Measurements from ENCODE around the gene CARD16.

The CARD16 gene

GRCh38 chr11:105027678-105028077 is 17.5 kb downstream of the CARD16 start:
- ChIA-PET POLR2A (no interaction called here), CTCF (no interaction called here)
- no peak for DNase-seq (ENCODE audit: low read depth, low spot score)
- TF ChIP-seq CTCF (IDR thresholded peaks at IDR 0.05; ENCODE audit: insufficient read depth, low read length, missing control alignments), result no peak
- no peak overlapping the region for H3K4me3 ChIP-seq (ENCODE audit: low read depth, low read length)

GRCh38 chr11:105024394-105024793 is 20.7 kb downstream of the CARD16 start:
- no peak overlapping the region for H3K4me3 ChIP-seq (ENCODE audit: low read depth, low read length)
- no peak for DNase-seq (ENCODE audit: low read depth, low spot score)
- ChIA-PET POLR2A (no interaction called here), CTCF (no interaction called here)
- no peak for TF ChIP-seq CTCF (IDR thresholded peaks at IDR 0.05; ENCODE audit: insufficient read depth, low read length, missing control alignments)

- DNase-seq (ENCODE audit: low read depth, low spot score), result no peak
- H3K4me3 ChIP-seq (ENCODE audit: low read depth, low read length), result no peak within 1 kb of the TSS
- CTCF ChIA-PET, result no interaction called here
- POLR2A ChIA-PET, result no interaction called here
- no peak for TF ChIP-seq CTCF (IDR thresholded peaks at IDR 0.05; ENCODE audit: insufficient read depth, low read length, missing control alignments)
Observed at GRCh38 chr11:105023003-105023402, 22.1 kb downstream of the CARD16 start, which contains the start of gene CASP5. CASP5 (minus strand) TSS chr11:105023168; CDS start chr11:105023136, 32 bp downstream.

GRCh38 chr11:105022527-105022926 is 22.6 kb downstream of the CARD16 start:
- POLR2A ChIA-PET, result no interaction called here
- DNase-seq (ENCODE audit: low read depth, low spot score), result no peak
- no peak for TF ChIP-seq CTCF (IDR thresholded peaks at IDR 0.05; ENCODE audit: insufficient read depth, low read length, missing control alignments)
- H3K4me3 ChIP-seq (ENCODE audit: low read depth, low read length), result no peak overlapping the region
- CTCF ChIA-PET, result no interaction called here

GRCh38 chr11:105007463-105007862 is 37.7 kb downstream of the CARD16 start:
- TF ChIP-seq CTCF (IDR thresholded peaks at IDR 0.05; ENCODE audit: insufficient read depth, low read length, missing control alignments), result no peak
- DNase-seq (ENCODE audit: low read depth, low spot score), result no peak
- no peak overlapping the region for H3K4me3 ChIP-seq (ENCODE audit: low read depth, low read length)
- ChIA-PET CTCF (no interaction called here), POLR2A (no interaction called here)

- CTCF ChIA-PET, result no interaction called here
- DNase-seq (ENCODE audit: low read depth, low spot score), result no peak
- no peak for TF ChIP-seq CTCF (IDR thresholded peaks at IDR 0.05; ENCODE audit: insufficient read depth, low read length, missing control alignments)
- POLR2A ChIA-PET, result no interaction called here
- H3K4me3 ChIP-seq (ENCODE audit: low read depth, low read length), result no peak overlapping the region
Observed at GRCh38 chr11:105005451-105005845, 39.7 kb downstream of the CARD16 start.
